Rectal smooth muscle tissue (tissue), 1 donor: Measurements from ENCODE around the gene MYL6B.
"Not testable (repeated sequence)": the region's sequence is repeated elsewhere in the genome, so short reads cannot be mapped to it uniquely, and the experiment has no call there.

ENCODE experiments used
- H3K27ac ChIP-seq: one replicate; pipeline ENCODE4 v1.7.0; 2013; ENCODE audit warnings: low read depth, low read length, inconsistent platforms
- H3K27me3 ChIP-seq: one replicate; pipeline ENCODE4 v1.7.0; 2013; ENCODE audit warnings: low read length; ENCODE audit not compliant: control insufficient read depth, insufficient read depth
- H3K36me3 ChIP-seq: one replicate; pipeline ENCODE4 v1.7.0; 2013; ENCODE audit warnings: low read length; ENCODE audit not compliant: control insufficient read depth, insufficient read depth
- H3K4me1 ChIP-seq: one replicate; pipeline ENCODE4 v1.7.0; 2013; ENCODE audit warnings: low read length; ENCODE audit not compliant: control insufficient read depth, insufficient read depth
- H3K4me3 ChIP-seq: one replicate; pipeline ENCODE4 v1.7.0; 2013; ENCODE audit warnings: low read length
- H3K9ac ChIP-seq: one replicate; pipeline ENCODE4 v1.7.0; 2013; ENCODE audit warnings: low read length

MYL6B gene

DNA sequence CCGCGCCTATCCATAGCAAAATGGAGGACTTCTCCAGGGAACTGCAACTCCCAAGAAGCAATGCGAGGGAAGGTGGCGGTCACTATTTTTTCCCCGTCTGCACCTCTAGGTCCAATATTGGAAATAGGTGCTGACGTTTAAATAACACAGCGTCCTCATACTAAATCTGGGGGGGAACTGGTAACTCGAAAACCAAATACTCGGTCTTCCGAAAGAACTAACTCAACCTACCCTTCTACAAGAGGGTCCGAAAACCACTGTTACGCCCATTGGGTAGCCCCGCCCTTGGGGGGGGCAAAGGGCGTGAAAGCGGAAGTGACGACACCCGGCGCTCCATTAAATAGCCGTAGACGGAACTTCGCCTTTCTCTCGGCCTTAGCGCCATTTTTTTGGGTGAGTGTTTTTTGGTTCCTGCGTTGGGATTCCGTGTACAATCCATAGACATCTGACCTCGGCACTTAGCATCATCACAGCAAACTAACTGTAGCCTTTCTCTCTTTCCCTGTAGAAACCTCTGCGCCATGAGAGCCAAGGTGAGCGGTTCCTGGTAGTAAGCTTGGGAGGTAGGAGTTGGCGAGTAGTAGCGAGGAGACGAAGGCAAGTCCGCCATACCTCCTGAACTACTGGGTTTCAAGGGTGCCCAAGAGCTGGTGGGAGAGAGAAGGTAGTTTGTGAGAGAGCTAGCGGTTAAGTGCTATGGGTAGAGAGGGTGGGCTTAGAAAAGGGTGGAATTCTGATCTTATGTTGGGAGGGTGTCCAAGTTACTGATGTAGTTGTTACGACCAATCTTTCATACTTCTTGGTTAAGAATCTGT, 35.9 kb upstream of the MYL6B start, which contains the start of gene RPL41:
RPL41 (plus strand) TSS at position 367 of the 815 bp plus-strand sequence.
- peak within 1 kb of the TSS; percentile 95 for H3K27ac ChIP-seq

DNA sequence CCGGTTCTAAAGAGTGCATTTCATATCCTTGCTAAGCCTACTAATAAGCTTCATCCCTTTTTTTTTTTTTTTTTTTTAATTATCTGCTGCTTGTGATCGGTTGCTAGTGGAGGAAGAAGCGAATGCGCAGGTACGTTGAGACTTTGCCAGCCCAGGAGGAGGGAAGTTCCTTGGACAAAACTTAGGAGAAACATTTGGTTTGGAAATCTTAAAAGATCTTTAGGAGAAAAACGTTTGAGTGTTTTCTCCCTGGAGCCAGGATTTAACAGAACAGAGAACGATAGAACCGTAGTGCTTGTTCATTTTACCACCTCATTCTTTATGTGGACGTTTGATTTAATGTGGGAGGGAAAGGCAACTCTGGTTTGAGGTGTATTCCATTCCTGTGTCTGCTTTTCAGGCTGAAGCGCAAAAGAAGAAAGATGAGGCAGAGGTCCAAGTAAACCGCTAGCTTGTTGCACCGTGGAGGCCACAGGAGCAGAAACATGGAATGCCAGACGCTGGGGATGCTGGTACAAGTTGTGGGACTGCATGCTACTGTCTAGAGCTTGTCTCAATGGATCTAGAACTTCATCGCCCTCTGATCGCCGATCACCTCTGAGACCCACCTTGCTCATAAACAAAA, 35.2 kb upstream of the MYL6B start:
- H3K9ac ChIP-seq: peak overlapping the region; percentile 96
- H3K27ac ChIP-seq: peak overlapping the region; percentile 95
- not testable (repeated sequence) for H3K27me3 ChIP-seq
- H3K4me1 ChIP-seq: peaks cover 19% of the 10 kb centered on the region
- peak overlapping the region; percentile 87 for H3K4me3 ChIP-seq
- peaks cover 18% of the 10 kb centered on the region for H3K36me3 ChIP-seq

More for the DNA sequence above, 35.9 kb upstream of the MYL6B start, which contains the start of gene RPL41:
- H3K4me3 ChIP-seq: peak within 1 kb of the TSS; percentile 87
- peak within 1 kb of the TSS; percentile 96 for H3K9ac ChIP-seq
- H3K4me1 ChIP-seq: peaks cover 17% of the 10 kb centered on the region
- H3K36me3 ChIP-seq: peaks cover 17% of the 10 kb centered on the region
- no peaks in the 10 kb centered on the region for H3K27me3 ChIP-seq

DNA sequence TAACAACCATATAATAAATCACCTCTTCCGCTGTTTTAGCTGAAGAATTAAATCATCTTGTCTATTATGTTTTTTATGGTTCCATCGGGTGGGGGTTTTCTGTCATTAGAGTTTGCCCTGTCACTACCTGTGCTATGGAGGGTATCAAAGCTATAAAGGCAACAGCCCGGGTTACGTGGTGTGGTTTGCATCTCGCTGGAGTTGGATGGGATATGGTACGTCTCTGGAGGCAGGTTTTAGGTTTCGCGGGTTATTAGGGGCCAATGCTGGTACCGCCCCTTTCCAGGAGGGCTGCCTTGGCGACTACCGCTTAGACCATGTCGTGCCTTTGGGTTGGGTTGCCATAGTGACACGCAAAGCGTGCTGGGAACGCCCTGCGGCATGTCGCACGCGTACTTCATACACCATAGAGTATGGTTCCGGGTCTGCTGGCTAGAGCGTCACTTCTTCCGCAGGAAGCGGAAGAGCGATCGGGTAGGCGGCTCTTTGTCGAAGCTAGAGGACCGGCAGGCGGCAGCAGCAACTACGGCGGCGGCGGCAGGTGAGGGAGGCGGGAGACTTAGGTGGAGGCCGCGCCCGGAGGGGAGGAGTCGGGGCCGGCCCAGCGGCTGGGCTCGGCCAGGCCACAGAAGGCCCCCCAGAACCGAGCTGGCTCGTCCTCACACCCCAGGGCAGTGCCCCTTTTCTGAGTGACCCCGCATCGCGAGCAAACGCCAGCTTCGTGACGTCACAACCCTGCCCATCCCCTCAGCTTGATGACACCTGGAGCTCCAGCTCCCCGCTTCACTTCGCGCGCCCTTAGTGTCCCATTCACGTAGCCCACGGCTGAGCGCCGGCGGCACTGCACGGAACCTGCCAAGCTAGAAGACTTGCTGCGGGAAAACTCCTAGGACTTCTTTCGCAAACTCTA, 34.4 kb upstream of the MYL6B start, which contains the start of gene ZC3H10:
ZC3H10 (plus strand) TSS at position 489 of the 910 bp plus-strand sequence. CDS start 2,297 bp downstream, outside the sequence.
- Histone ChIP-seq H3K27ac (peak within 1 kb of the TSS; percentile 95), H3K27me3 (no peaks in the 10 kb centered on the region), H3K4me1 (peaks cover 26% of the 10 kb centered on the region), H3K4me3 (peak within 1 kb of the TSS; percentile 87), H3K36me3 (peaks cover 12% of the 10 kb centered on the region), H3K9ac (peak within 1 kb of the TSS; percentile 96)

DNA sequence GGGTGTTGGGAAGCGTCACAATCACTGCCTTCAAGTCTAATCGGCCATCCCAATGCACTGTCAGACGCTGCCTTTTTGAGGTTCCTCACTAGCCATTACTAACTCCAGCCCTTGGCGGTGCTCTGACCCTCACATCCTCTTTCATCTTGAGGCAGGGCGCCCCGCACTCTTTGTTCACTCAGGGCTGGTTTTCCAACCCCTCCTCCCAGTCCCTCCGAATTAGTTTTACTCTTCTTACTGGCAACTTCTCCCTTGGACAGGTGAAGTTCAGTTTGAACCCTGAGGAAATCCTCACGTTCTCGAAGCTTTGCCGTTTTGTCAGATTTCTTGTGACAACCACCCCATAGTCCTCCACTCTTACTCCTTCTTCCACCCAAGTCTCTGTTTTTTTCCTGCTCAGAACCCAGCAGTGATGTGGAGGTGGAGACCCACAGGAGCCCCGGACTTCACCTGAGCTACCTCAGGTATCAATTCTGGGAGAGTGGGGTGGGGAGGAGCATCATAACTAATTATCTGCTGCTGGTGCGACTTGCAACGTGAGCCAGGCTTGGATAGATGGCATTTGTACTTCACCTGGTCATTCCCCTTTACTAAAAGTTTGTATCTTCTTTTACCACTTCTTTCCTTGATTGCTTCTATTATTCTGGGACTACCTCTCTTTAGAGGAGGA, 33.6 kb upstream of the MYL6B start:
- Histone ChIP-seq H3K4me3 (peak overlapping the region; percentile 86), H3K4me1 (peaks cover 26% of the 10 kb centered on the region), H3K27ac (peak overlapping the region; percentile 91), H3K27me3 (no peaks in the 10 kb centered on the region), H3K36me3 (peaks cover 12% of the 10 kb centered on the region), H3K9ac (peak overlapping the region; percentile 41)

DNA sequence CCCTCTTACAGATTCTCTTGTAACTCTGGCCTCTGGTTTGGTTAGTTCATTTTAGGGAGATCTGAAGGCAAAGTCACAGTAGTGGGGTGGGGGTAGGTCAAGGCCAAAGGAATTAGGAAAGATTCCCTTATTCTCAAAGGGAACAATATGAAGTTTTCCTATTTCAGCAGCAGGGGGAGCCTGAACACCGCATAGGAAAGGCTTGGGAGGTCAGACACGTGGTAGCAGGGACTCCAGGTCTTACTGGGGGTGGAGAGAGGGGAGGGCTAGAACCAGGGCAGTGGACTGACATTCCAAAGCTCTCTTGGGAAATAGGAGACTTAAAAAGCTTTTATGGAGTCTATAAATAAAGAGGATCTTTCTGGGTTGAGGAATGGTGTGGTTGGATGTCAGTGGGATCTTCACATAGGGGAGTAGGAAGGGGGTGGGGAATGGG, 33.0 kb upstream of the MYL6B start:
- peak overlapping the region; percentile 86 for H3K4me3 ChIP-seq
- H3K27ac ChIP-seq: peak overlapping the region; percentile 91
- H3K4me1 ChIP-seq: peaks cover 26% of the 10 kb centered on the region
- no peak overlapping the region for H3K9ac ChIP-seq
- no peaks in the 10 kb centered on the region for H3K27me3 ChIP-seq
- H3K36me3 ChIP-seq: peaks cover 12% of the 10 kb centered on the region

DNA sequence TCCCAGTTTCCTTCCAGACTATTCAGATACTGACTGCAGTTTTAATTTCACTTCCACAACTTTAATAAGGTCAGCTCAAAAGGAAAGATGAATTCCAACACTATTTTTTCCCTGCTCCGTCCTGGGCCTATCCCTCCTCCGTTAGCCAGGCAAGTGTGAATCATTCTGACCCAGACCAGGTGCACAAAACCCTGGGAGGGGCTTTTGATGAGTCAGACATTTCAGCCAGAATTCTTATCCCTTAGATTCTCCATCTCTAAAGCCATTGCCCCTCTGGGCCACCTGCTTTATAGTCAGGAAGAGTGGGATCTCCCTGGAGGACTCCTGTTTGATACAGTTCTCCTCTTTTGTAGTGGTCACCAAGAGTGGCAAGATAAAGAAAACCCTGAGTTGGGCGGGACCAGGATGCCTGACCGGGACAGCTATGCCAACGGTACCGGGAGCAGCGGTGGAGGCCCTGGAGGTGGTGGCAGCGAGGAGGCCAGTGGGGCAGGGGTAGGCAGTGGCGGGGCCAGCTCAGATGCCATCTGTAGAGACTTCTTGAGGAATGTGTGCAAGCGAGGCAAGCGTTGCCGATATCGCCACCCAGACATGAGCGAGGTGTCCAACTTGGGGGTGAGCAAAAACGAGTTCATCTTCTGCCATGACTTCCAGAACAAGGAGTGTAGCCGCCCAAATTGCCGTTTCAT, 32.1 kb upstream of the MYL6B start:
- Histone ChIP-seq H3K27me3 (no peaks in the 10 kb centered on the region), H3K4me3 (no peak overlapping the region), H3K4me1 (peaks cover 26% of the 10 kb centered on the region), H3K9ac (no peak overlapping the region), H3K27ac (peak overlapping the region; percentile 91), H3K36me3 (peaks cover 12% of the 10 kb centered on the region)

DNA sequence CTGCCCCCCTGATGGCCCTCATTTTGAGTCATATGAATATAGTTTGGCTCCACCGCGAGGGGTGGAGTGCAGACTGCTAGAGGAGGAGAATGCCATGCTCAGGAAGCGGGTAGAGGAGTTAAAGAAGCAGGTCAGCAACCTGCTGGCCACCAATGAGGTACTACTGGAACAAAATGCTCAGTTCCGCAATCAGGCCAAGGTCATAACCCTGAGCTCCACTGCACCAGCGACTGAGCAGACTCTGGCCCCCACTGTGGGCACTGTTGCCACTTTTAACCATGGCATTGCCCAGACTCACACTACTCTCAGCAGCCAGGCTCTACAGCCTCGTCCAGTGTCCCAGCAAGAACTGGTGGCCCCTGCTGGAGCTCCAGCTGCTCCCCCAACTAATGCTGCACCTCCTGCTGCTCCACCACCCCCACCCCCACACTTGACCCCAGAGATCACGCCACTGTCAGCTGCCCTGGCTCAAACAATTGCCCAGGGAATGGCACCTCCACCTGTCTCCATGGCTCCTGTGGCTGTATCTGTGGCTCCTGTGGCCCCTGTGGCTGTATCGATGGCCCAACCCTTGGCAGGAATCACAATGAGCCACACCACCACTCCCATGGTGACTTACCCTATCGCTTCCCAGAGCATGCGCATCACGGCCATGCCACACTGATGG, 31.1 kb upstream of the MYL6B start:
- H3K9ac ChIP-seq: no peak overlapping the region
- H3K4me3 ChIP-seq: no peak overlapping the region
- H3K4me1 ChIP-seq: peaks cover 30% of the 10 kb centered on the region
- peaks cover 12% of the 10 kb centered on the region for H3K36me3 ChIP-seq
- no peak overlapping the region for H3K27ac ChIP-seq
- H3K27me3 ChIP-seq: no peaks in the 10 kb centered on the region

DNA sequence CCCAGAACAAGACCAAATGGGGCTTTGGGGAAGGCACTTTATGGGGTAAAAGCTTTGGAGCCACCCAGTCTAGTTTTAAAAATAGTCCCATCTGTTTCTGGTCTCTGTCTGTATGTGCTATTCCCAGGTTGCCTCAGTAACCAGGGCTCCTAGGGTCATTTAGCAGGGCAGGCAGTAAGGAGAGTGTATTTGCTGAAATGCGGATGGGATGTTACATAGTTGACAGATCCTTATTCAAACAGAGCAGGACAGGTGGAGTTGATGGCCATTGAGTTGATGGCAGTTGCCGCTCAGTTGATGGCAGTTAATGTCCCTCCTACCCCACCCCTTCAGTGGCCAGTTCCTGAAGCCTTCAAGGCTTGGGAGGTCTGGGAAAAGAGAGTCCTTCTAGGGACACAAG, 29.8 kb upstream of the MYL6B start:
- Histone ChIP-seq H3K27me3 (no peaks in the 10 kb centered on the region), H3K27ac (no peak overlapping the region), H3K36me3 (peaks cover 12% of the 10 kb centered on the region), H3K4me1 (peaks cover 40% of the 10 kb centered on the region), H3K9ac (no peak overlapping the region), H3K4me3 (no peak overlapping the region)

DNA sequence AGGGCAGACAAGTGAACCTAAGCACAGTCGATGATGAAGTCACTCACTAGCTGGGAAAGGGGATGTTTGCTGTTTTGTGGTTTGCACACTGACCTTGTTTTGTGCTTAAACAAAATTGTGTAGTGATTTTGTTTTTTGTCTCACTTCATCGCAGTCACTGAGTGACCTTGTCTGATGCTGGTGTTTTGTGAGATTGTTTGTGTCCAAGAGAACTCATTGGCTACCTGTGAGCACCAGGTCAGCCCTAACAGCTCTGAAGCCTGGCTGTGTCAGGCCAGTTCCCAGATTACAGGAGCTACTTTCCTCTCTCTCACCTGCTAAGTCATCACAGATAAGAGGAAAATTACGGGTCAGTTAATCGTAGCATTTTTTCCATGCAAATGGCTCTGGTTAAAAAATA, 28.3 kb upstream of the MYL6B start:
- Histone ChIP-seq H3K9ac (no peak overlapping the region), H3K27ac (no peak overlapping the region), H3K27me3 (no peaks in the 10 kb centered on the region), H3K4me3 (no peak overlapping the region), H3K4me1 (peaks cover 31% of the 10 kb centered on the region), H3K36me3 (peaks cover 12% of the 10 kb centered on the region)

DNA sequence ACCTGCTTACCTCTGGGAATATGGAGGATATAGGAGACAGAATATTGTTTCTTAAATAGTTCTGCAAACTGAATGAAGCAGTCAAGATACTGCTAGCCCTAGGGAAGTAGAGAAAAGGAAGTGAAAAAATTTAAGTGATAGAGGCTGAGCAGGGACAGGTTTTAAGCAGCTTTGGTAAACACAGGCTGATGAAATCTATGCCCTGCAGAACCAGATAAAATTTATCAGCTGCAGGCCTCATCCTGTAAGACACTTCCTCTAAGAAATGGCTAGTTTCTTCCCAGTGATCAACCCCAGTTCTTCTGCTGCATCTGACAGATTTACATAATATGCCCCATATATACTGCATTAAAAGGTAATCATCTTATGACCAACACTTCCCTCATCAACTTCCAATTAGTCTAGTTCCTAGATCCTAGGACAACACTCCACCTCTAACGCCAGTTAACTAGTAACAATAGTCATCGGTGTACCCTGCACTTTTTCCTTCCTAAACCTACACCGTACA, 25.6 kb upstream of the MYL6B start:
- H3K9ac ChIP-seq: no peak overlapping the region

DNA sequence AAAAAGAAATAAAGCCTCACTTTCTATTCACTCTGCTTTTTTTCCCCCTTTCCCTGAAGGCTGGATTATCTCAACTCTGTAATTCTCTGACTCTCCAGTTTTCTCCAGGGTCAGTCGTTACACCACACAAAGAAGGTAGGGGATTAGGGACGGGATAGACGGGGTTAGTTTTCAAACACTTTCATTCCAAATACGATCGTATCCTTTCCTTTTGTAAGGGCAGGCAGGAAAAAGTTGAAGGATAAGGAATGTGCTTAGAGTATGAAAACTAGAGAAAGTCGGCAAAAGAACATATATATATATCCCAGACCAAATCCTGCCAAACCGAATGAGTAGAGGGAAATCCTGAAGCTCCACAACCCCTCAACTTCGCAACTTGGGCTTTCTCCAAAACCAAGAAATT, 24.9 kb upstream of the MYL6B start:
- Histone ChIP-seq H3K27me3 (no peaks in the 10 kb centered on the region), H3K4me1 (peaks cover 24% of the 10 kb centered on the region), H3K27ac (peak overlapping the region; percentile 70), H3K4me3 (peak overlapping the region; percentile 46), H3K36me3 (peaks cover 14% of the 10 kb centered on the region), H3K9ac (no peak overlapping the region)

More for the DNA sequence above, 25.6 kb upstream of the MYL6B start:
- H3K27me3 ChIP-seq: no peaks in the 10 kb centered on the region
- peaks cover 28% of the 10 kb centered on the region for H3K4me1 ChIP-seq
- peak overlapping the region; percentile 70 for H3K27ac ChIP-seq
- H3K36me3 ChIP-seq: peaks cover 7% of the 10 kb centered on the region
- H3K4me3 ChIP-seq: peak overlapping the region; percentile 46
